Measurements from ENCODE around the gene HMX3. TPM values are rescaled to one million over a fixed set of nuclear protein-coding genes. Genes with fewer than 3 reads are reported as not detected.
A peak's percentile ranks its signal among the peaks of the same experiment; 100 is the strongest.

HMX3 gene
- total and polyA plus RNA-seq, 2 experiments from 2014 or later, result 0.35 TPM; not detected in 1

DNA sequence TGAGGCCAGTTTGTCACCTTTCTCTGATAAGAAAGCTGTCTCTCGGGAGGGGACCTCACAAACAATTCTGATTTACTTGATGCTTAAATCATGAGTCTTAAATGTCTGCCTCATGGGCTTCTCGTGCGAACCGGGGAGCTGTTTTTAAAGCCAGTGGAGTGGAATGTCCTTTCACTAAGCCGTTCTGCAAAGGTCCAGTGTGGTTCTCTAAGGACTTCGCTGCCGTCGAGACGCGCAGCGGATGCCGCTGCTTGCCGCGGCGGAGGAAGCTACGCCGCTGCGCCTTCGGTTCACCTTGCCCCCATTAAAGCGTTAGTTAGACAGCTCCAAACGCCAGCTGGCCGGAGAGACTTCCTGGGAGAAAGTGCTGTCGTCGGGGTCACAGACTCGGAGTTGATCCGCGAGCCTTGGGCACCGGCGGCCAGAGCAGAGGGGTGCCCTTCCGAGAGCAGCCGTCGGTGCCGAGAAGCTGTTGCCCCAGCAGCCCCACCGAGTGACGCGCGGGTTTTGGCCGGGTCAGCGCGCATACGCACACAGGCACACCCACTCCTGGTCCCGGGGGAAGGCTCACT is 1.3 kb upstream of the HMX3 start:
- Histone ChIP-seq H3K4me3 (peak overlapping the region; percentile 57), H4K20me1 (replicated peaks; ENCODE audit: insufficient read depth) (peaks cover 5% of the 10 kb centered on the region), H3K27ac (ENCODE audit: low read depth) (no peak overlapping the region), H3K79me2 (replicated peaks; ENCODE audit: insufficient read depth) (no peaks in the 10 kb centered on the region), H3K4me1 (ENCODE audit: insufficient read depth) (peaks cover 23% of the 10 kb centered on the region), H2AFZ (peak overlapping the region; percentile 83; the same call in 1 of the 2 replicates), H3K27me3 (ENCODE audit: insufficient read depth) (peaks cover 100% of the 10 kb centered on the region), H3K4me2 (peak overlapping the region; percentile 87), H3K36me3 (ENCODE audit: insufficient read depth) (no peaks in the 10 kb centered on the region), H3F3A (replicated peaks; ENCODE audit: low read depth) (peaks cover 24% of the 10 kb centered on the region; the same call in 1 of the 2 replicates), H3K9me2 (ENCODE audit: insufficient read depth) (no peaks in the 10 kb centered on the region)
- Mint-ChIP-seq H3K9me3 (peaks cover 12% of the 10 kb centered on the region), H3K4me1 (peaks cover 31% of the 10 kb centered on the region), H3K4me3 (peak overlapping the region; percentile 75), H3K27ac (no peak overlapping the region), H3K36me3 (ENCODE audit: low read depth) (no peaks in the 10 kb centered on the region; the same call in 2 of the 3 replicates), H3K27me3 (ENCODE audit: insufficient read depth, low read depth, poor library complexity) (peaks cover 94% of the 10 kb centered on the region)
- DNase-seq (ENCODE audit: low spot score) (peak; percentile 52), ATAC-seq (no peak)
- TF ChIP-seq STAT1 (IDR thresholded peaks at IDR 0.05; ENCODE audit: unreplicated experiment), result no peak
- no peak for TF ChIP-seq ETS1 (IDR thresholded peaks at IDR 0.05)
- peak; percentile 82 for TF ChIP-seq EZH2phosphoT487 (IDR thresholded peaks at IDR 0.05; ENCODE audit: unreplicated experiment)
- TF ChIP-seq JUNB (IDR thresholded peaks at IDR 0.05; ENCODE audit: unreplicated experiment), result no peak
- TF ChIP-seq ZNF114 (CRISPR knock-in tag; IDR thresholded peaks at IDR 0.05), result no peak
- TF ChIP-seq CREB1 (CRISPR knock-in tag; IDR thresholded peaks at IDR 0.05; ENCODE audit: low read depth), result no peak
- TF ChIP-seq NANOG (IDR thresholded peaks at IDR 0.05; ENCODE audit: borderline replicate concordance), result no peak
- TF ChIP-seq EZH2 (IDR thresholded peaks at IDR 0.05; ENCODE audit: low read depth, unreplicated experiment), result peak; percentile 89
- no peak for TF ChIP-seq ZNF331 (CRISPR knock-in tag; IDR thresholded peaks at IDR 0.05; ENCODE audit: low read depth)
- no peak for TF ChIP-seq REST (IDR thresholded peaks at IDR 0.05; ENCODE audit: unreplicated experiment)

GRCh38 chr10:123134915-123135414 is 805 bp upstream of the HMX3 start:
- ATAC-seq, result peak; percentile 3
- no peak overlapping the region for H3K27ac Mint-ChIP-seq
- H3K4me3 ChIP-seq, result peak overlapping the region; percentile 57
- TF ChIP-seq CREB1 (CRISPR knock-in tag; IDR thresholded peaks at IDR 0.05; ENCODE audit: low read depth), result no peak
- TF ChIP-seq CTCF (conservative IDR thresholded peaks at IDR 0.05; ENCODE audit: low read depth in 2 of 2), result no peak
- no peak for TF ChIP-seq EZH2phosphoT487 (IDR thresholded peaks at IDR 0.05; ENCODE audit: unreplicated experiment)
- TF ChIP-seq REST (IDR thresholded peaks at IDR 0.05; ENCODE audit: unreplicated experiment), result no peak
- TF ChIP-seq EZH2 (IDR thresholded peaks at IDR 0.05; ENCODE audit: low read depth, unreplicated experiment), result no peak
- TF ChIP-seq ZNF331 (CRISPR knock-in tag; IDR thresholded peaks at IDR 0.05; ENCODE audit: low read depth), result no peak
- no peak for TF ChIP-seq POLR2AphosphoS5 (IDR thresholded peaks at IDR 0.05; ENCODE audit: low read depth)

More at GRCh38 chr10:123134915-123135414, 805 bp upstream of the HMX3 start:
- Histone ChIP-seq H3K4me1 (ENCODE audit: insufficient read depth) (peaks cover 28% of the 10 kb centered on the region), H2AFZ (peak overlapping the region; percentile 83; the same call in 1 of the 2 replicates), H3K36me3 (ENCODE audit: insufficient read depth) (no peaks in the 10 kb centered on the region), H3K27me3 (ENCODE audit: insufficient read depth) (peaks cover 100% of the 10 kb centered on the region), H3K4me2 (peak overlapping the region; percentile 87), H4K20me1 (replicated peaks; ENCODE audit: insufficient read depth) (peaks cover 5% of the 10 kb centered on the region), H3K9me2 (ENCODE audit: insufficient read depth) (no peaks in the 10 kb centered on the region), H3F3A (replicated peaks; ENCODE audit: low read depth) (peaks cover 24% of the 10 kb centered on the region; the same call in 1 of the 2 replicates), H3K79me2 (replicated peaks; ENCODE audit: insufficient read depth) (no peaks in the 10 kb centered on the region), H3K27ac (ENCODE audit: low read depth) (no peak overlapping the region)
- Mint-ChIP-seq H3K4me1 (peaks cover 35% of the 10 kb centered on the region), H3K36me3 (ENCODE audit: low read depth) (no peaks in the 10 kb centered on the region; the same call in 2 of the 3 replicates), H3K9me3 (peaks cover 12% of the 10 kb centered on the region), H3K4me3 (peak overlapping the region; percentile 75), H3K27me3 (ENCODE audit: insufficient read depth, low read depth, poor library complexity) (peaks cover 94% of the 10 kb centered on the region)
- DNase-seq (ENCODE audit: low spot score), result peak; percentile 42

All from GM23338 (cell line).